ENCODE results near the gene KCNK4. TPM values are rescaled to one million over a fixed set of nuclear protein-coding genes. Genes with fewer than 3 reads are reported as not detected.

Gene KCNK4
- total and polyA plus RNA-seq, 2 of the 13 experiments (the other 11 are each of a cell fraction or from before 2014, with no cell fraction given) = not detected

- TF ChIP-seq FUBP1 (CRISPR knock-in tag; IDR thresholded peaks at IDR 0.05; ENCODE audit: borderline replicate concordance) (no peak), POLR2G (IDR thresholded peaks at IDR 0.05; ENCODE audit: low read depth, low read length) (peak; percentile 89), ZNF570 (CRISPR knock-in tag; IDR thresholded peaks at IDR 0.05; ENCODE audit: borderline replicate concordance) (no peak), ARNT (IDR thresholded peaks at IDR 0.05) (no peak), ZNF12 (CRISPR knock-in tag; IDR thresholded peaks at IDR 0.05) (no peak; the same call in 1 of the 2 replicates), ZNF883 (CRISPR knock-in tag; IDR thresholded peaks at IDR 0.05; ENCODE audit: not compliant biosample characterization) (no peak), ZMAT3 (CRISPR knock-in tag; conservative IDR thresholded peaks at IDR 0.05) (0 out of 2 replicates have a peak, but pooled peaks have one; percentile 30), ZGPAT (CRISPR knock-in tag; IDR thresholded peaks at IDR 0.05) (no peak; the same call in 1 of the 2 replicates), ZNF280B (CRISPR knock-in tag; IDR thresholded peaks at IDR 0.05; ENCODE audit: borderline replicate concordance) (no peak), ZNF629 (CRISPR knock-in tag; conservative IDR thresholded peaks at IDR 0.05) (no peak), SMAD1 (CRISPR knock-in tag; IDR thresholded peaks at IDR 0.05; ENCODE audit: borderline replicate concordance, low read depth) (no peak), ZNF770 (CRISPR knock-in tag; IDR thresholded peaks at IDR 0.05) (no peak; the same call in 1 of the 2 replicates), SOX5 (CRISPR knock-in tag; IDR thresholded peaks at IDR 0.05; ENCODE audit: borderline replicate concordance) (no peak), NFATC3 (CRISPR knock-in tag; IDR thresholded peaks at IDR 0.05) (no peak), SETDB1 (CRISPR knock-in tag; IDR thresholded peaks at IDR 0.05; ENCODE audit: borderline replicate concordance) (no peak), IRF2 (CRISPR knock-in tag; IDR thresholded peaks at IDR 0.05) (peak; percentile 54; the same call in 1 of the 2 replicates), ZNF687 (CRISPR knock-in tag; IDR thresholded peaks at IDR 0.05) (peak; percentile 87)
Observed at GRCh38 chr11:64317325-64317960, 26.3 kb downstream of the KCNK4 start, which contains the start of gene TRMT112 (continued).

Measured in HepG2 (cell line).